TTC549 (cell line): ENCODE data around the gene TCN1.
"Not testable (repeated sequence)": the region's sequence is repeated elsewhere in the genome, so short reads cannot be mapped to it uniquely, and the experiment has no call there.

Experiments used
- FAIRE-seq: peaks from 2 replicates; lab custom pipeline; 2012; peaks lifted over from hg19 to GRCh38; lab: Jason Lieb, UNC

The TCN1 gene

DNA sequence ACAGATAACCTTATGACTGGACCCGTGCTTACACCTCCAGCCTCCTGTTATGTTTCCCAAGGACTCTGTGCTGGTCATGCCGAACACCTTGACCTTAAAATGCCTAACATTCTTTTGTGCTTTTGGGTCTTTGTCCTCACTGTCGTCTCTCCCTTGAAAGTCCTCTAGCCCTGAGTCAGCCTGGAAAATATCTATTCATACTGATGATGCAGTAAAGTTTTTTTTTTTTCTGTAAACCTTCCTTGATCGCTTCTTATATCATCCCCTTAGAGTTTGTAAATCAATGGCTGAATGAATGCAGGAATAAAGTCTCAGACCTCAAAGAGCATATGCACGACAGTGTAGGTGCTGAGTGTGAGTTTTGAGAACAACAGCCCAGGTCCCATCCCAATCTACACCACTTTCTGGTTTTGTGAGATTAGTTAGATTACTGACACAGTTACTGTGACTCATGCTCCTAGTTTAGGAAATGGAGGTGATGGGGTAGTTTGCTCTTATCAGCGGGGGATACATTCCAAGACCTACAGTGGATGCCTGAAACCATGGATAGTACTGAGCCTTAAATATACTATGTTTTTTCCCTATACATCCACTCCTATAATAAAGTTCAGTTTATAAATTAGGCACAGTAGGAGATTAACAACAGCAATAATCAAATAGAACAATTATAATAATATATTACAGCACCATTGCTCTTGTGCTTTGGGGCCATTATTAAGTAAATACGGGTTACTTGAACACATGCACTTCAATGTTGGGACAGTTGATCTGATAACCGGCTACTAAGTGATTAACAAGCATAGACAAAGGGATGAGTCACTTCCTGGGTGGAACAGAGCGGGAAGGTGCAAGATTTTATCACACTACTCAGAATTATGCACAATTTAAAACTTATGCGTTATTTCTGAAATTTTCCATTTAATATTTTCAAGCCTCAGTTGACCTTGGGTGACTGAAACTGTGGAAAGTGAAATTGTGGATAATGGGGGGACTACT lies 8.6 kb downstream of the TCN1 start:
- no peak for FAIRE-seq

DNA sequence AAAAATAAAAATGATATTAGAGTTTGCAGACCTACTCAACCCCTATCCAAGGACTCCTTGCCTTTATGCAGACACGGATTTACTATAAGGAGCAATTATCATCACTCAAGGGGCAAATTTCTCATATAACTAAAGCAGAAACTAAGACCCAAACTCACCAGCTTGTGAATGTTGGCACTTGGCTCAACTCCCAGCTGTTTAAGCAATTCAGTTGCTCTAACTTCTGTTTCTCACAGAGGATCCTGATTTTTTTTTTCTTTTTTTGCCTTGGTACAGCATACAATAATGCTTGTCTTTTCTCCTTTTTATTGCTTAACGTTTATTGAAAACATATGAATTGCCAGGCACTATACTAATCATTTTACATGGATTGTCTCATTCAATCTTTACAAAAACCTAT lies 11.4 kb downstream of the TCN1 start:
- FAIRE-seq, result no peak

DNA sequence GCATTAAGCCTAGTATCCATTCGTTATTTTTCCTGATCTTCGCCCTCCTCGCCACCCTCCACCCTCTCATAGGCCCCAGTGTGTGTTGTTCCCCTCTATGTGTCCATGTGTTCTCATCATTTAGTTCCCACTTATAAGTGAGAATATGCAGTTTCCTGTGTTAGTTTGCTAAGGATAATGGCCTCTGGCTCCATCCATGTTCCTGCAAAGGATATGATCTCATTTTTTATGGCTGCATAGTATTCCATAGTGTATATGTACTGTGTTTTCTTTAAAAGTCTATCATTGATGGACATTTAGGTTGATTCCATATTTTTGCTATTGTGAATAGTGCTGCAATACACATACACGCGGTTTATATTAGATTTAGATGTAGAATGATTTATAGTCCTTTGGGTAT lies 14.9 kb downstream of the TCN1 start:
- FAIRE-seq, result not testable (repeated sequence)

DNA sequence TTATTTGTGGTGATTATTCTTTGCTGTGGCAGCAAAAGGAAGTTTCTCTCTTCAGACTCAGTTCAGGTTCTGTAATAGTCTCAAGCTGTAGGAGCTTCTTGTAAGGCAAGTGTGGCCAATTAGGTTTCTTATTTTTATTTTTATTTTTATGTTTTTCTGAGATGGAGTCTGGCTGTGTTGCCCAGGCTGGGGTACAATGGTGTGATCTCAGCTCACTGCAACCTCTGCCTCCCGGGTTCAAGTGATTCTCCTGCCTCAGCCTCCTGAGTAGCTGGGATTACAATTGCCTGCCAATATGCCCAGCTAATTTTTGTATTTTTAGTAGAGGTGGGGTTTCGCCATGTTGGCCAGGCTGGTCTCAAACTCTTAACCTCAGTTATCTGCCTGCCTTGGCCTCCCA lies 16.7 kb downstream of the TCN1 start:
- FAIRE-seq, result not testable (repeated sequence)

DNA sequence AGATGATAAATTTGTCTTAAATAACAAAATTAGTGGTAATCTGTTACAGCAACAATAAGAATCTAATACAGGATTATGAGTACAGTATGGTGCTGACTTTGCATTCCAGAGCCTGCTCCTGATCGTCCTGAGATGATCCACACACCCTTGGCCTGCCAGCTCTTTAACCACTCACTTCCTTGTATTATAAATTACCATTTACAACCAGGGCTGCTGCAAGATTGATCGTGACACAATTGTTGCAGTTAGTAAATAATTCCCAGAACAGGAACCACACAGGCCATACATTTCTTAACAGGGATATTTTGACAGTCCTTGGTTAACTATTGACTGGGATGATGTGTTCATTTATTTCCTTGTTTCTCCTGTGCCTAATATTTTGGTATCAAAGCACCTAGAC lies 17.2 kb downstream of the TCN1 start:
- no peak for FAIRE-seq

DNA sequence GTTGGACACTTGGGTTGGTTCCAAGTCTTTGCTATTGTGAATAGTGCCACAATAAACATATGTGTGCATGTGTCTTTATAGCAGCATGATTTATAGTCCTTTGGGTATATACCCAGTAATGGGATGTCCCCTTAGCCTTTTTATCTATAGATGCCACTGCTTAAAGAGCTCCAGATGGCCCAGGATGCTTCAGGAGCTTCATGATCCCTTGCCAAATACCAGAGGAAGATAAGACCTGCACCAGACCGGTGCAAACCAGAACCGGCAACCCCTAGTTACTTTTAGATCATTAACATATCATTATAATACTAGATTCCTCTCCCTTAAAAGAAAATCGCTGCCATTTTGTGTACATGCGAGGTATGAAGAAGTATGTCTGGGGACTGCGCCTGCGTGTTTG lies 17.8 kb downstream of the TCN1 start:
- FAIRE-seq, result not testable (repeated sequence)

DNA sequence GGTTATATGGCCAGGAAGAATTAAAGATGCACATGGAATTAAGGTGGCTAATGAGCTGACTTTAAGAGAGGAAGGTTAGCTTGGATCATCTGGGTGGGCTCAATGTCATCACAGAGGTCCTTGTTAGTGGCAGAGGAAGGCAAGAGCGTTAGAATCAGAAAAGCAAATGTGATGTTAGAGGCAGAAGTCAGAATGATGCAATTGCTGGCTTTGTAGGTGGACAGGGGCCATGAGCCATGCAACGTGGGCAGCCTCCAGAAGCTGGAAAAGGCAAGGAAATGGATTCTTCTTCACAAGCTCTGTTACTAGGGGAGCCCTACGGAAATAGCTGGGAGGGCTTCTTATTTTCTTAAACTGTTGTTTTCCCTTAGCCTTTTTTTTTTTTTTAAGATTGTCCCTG lies 18.7 kb downstream of the TCN1 start:
- no peak for FAIRE-seq

DNA sequence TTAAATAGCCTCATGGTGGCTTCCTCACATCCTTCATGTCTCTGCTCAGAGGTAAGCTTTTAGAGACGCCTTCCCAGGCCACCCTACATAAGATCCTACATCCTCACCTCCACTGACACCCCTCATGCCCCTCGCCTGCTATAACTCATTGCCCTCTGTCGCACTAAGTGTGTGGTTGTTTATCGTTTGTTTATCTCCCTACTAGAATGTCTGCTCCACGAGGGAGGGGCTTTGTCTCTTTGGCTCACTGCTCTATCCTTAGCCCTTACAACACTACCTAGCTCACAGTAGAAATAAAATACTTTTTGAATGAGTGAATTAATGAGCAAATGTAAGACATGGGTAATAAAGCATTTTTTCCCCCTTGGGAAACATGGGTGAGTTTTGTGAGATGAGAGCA lies 19.7 kb downstream of the TCN1 start:
- no peak for FAIRE-seq

DNA sequence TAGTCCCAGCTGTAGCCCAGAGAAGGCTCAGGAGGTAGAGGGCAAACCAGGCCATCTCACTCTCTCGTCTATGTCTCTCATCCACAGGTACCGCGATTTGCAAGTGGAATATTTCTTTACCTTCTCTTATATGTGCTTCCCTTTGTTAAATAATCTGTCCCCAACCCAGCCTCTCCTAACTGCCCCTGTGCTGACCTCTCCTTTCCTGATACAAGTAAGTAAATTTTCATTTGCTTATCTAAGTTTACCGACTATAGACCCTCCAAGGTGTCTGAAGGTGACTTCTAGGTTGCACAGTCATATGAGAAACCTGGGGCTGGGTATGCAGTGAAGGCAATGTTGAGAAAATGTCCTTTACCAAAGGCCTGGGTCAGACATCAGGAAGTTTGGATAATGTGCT lies 20.9 kb downstream of the TCN1 start, which contains the start of gene CBLIF:
Gene CBLIF (minus strand): TSS at position 101 of the 400 bp plus-strand sequence. CDS start 46 bp downstream, at position 55.
- FAIRE-seq, result no peak

DNA sequence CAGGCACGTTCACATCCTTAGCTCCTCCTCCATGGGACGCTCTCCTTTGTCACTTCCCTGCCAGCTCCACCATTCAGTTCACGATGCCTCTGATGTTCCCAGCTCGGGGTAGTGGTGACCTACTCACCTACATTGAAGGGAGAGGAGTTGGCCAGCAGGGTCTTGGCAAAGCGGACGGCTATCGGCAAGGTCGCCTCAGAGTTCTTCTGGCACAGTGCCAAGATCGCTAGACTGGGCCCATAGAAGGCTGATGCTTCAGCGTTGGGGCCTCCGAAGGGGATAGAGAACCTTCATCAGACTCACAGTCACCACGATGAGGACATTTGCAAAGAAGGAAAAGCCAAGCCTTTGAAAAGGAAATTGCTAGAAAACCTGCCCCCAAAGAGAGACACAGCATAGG lies 24.0 kb downstream of the TCN1 start:
- no peak for FAIRE-seq

DNA sequence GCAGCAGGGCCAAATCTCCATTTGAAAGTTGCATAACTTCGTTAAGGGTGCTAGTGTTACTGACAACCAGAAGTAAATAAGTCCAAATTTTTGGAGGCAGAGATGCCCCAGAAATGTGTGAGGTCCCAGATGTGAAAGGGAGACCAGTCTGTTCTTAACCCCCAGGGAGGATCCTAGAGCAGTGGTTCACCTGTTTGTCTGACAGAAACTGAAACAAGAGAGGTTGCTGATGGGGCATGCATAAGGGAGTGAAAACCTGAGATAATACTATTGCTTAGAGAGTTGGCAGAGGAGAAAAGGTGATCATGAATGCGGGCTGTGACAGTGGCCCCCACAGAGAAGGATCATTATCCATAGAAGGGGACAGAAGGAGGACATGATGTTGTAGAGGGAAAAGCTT lies 24.8 kb downstream of the TCN1 start:
- no peak for FAIRE-seq

DNA sequence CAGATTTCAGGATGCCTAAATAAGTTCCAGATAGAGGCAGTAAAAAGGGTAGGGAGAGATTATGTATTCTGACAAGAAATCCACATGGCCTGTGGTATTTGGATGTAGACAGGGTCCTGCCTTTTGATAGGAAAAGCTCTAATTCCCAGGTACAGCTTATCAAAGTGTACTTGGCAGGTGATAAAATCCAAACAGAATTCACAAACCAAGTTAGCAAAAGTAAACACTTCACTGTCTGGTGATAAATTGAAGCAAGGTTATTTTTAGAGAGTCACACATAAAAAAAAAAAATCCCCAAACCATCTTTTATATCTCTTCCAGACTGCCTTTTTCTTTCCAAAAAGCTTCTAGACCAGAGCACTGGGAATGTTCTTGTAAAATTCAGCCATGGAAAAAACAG lies 26.7 kb downstream of the TCN1 start:
- no peak for FAIRE-seq

DNA sequence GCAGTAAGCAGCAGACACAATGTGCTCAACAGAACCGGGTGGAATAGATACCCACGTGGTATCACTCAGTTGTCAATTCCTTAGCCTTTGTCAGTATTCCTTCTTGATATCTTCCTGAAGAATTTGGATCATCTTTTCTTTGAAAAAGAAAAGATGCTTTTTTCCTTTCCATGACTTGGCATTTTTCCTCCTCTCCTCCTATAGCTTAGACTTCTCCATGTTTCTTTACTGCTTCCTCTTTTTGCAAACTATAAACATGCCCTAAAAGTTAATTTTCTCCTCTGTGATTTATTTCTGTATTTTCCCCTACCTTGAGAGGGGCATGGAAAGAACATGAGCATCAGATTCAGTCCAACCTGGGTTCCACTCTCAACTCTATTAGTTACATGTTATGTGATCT lies 32.7 kb downstream of the TCN1 start:
- FAIRE-seq, result no peak

DNA sequence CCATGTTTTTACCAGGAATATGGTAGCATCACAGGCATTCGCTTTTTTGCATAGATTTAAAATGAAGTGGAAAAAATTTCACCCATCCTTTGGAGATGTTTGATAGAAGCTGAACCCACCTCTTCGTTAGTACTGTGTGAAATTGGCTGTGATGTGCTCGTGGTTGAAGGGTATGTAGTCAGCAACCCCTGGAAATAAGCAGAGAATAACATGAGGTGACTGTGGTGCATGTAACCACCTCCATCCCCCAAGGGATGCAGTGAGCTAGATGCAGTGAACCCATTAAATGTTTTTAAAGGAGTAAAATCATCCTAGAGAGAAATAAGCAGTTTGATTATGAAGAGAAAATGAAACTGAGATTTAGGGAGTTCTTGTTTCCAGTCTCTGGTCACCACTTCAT lies 36.9 kb downstream of the TCN1 start:
- FAIRE-seq, result no peak

DNA sequence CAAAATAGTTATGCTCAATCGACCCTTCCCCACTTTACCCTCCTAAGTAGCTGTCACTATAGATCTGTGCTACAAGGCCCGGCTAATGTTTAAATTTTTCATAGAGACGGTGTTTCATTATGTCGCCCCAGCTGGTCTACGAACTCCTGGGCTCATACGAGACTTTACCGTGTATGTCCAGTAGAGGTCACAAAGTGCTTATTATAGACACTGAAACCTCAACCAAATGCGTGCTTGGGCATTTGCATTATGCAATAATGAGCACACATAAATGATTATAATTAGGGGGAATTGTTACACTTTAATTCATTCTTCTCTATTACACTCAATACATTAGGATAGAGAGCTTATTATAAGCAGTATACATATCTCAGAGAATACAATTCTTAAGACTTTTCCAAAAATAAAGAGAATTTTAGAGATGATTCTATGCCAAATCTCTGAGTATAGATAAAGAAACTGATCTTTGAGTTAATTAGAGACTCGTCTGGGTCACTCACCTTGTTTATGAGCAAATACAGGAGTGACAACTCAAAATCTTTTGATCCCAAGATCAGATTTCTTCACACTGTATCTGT lies 43.2 kb downstream of the TCN1 start:
- FAIRE-seq, result peak; percentile 62

DNA sequence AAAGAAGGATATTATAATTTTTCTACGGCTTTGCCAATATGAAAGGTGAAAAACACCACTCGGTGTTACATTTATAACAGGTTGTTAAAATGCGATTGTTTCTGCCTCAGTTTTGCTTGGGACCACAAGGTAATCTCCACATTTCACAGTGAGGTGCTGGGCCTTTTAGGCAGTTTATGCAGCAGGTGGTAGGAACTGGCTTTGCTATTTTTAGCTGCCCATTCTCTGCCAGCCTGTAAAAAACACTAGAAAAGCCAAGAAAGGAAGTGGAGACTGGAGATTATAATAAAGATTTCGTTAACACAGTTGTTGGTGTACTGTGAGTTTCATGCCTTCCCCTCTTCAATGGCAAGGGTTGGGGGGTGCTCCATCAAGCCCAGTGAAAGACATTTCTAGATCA lies 47.7 kb downstream of the TCN1 start:
- FAIRE-seq, result no peak

DNA sequence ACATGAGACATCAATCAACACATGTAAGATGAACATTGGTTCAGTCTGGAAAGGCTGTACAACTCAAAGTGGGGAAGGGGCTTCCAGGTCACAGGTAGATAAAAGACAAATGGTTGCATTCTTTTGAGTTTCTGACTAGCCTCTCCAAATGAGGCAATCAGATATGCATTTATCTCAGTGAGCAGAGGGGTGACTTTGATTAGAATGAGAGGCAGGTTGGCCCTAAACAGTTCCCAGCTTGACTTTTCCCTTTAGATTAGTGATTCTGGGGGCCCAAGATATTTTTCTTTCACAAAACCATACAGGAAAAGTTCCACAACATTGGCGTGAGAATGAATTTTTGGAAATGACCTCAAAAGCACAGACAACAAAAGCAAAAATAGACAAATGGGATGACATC lies 49.9 kb downstream of the TCN1 start:
- FAIRE-seq, result not testable (repeated sequence)

DNA sequence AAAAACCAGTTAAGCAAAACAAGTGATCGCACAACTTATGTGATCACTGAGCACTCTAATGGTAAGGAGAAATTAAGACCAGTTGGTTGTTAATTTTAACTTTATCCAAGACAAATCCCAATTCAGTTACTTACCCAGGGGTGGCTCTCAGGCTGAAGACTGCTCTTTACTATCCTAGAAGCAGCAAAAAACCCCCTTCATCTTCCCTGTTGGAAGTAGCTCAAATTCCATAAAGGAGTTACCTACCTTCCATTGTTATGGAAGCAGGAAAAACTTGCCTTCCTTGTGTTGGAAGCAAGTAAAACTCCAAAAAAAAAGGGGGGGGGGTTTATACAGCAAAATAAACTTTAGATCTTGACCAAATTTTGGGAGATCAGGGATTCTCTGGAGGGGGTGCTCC lies 50.5 kb downstream of the TCN1 start:
- FAIRE-seq, result no peak

DNA sequence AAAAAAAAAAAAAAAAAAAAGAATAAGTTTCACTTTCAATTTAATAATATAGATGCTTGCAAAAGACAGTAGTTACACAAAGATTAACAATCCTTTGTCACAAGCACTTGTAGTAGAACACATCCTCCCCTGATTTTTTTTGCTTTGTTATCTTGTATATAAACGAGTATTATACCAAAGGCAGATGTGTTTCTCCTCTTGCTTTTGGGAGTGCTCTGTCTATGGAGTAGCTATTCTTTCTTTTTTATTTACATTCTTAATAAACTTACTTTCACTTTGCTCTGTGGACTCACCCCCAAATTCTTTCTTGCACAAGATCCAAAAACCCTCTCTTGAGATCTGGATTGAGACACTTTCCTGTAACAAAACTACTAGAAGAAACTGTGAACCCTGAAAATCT lies 52.3 kb downstream of the TCN1 start:
- no peak for FAIRE-seq

DNA sequence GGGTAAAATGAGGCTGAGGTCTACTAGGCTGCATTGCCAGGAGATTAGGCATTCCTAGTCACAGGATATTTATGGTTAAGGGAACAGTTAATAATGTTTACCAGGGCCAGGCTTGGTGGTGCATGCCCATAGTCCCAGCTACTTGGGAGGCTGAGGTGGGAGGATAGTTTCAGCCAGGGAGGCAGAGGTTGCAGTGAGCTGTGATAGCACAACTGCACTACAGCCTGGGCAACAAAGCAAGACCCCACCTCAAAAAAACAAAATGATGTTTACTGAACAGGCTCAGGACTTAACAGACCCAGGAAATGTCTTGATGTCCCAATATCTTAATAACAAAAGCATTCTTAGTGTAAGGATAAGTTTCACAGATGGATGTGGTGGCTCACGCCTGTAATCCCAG lies 52.9 kb downstream of the TCN1 start:
- FAIRE-seq, result no peak

DNA sequence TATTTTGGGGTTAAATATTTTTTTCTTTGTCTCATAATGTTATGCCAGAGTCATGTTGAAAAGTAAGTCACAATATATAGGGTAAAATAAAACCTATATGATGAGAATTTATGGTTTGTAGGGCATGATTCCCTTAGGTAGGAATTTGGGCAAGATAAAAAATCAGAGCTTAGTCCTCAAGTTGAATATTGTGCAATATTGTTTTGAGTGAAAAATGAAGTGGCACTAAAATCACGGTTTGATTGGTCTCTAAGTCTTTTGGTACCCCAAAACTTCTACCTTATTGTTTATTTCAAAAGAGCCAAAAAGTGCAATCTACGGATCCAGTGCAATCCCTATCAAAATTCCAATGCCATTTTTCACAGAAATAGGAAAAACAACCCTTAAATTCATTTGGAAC lies 54.1 kb downstream of the TCN1 start:
- FAIRE-seq, result no peak

DNA sequence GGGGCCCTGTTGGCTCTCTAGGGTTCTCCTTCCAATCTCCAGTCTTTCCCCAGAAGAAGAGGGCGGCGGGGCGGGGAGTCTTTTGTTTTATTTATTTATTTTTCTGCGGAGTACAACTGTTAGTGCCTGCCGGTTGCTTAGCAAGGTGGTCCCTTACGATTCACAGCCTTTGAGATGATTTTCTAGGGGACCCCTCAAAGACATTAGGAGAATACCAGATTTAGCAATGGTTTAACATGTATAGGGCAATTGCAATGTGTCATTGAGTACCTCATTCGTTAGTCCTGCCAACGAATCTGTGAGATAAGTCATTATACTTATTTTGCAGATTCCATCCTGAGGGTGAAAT lies 55.4 kb downstream of the TCN1 start:
- no peak for FAIRE-seq

DNA sequence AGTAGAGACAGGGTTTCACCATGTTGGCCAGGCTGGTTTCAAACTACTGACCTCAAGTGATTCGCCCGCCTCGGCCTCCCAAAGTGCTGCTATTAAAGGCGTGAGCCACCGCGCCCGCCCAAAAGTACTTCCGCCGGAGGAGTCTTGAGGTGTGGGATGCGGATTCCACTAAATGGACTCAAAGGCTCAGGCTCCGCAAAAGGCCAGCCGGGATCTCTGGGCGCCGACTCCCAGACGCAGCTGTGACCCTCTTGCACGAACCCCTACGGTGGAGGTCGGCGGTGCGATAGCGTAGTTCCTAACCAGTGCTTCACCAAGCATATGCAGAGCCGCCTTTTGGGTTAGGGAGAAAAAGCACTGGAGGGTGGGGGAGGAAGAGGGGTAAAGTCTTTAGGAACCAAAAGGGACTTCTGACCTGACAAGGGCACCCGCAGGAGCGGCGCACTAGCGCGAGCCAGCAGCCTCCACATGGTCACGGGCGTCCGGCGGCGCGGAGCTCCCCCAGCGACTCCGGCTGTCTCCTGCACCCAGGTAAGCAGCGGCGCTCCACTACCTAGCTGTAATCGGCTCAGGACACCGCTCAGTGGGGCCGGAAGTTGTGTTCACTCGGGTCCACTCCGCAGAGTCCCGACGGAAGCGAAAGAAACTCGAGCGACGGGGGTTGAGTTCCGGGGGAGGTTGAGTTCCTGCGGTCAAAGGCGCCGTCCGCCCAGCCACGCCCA lies 55.9 kb downstream of the TCN1 start, which contains the start of gene MRPL16:
Gene MRPL16 (minus strand): TSS at position 590 of the 722 bp plus-strand sequence. CDS start 120 bp downstream, at position 470.
- no peak for FAIRE-seq
